22Rv1 (cell line): ENCODE data around the gene DSCAML1.

ENCODE experiments used
- CTCF ChIP-seq: fragments of 450-650 bp; IDR thresholded peaks from 2 replicates; pipeline ENCODE4 v1.5.1; 2017; ENCODE audit warnings: mild to moderate bottlenecking
- ZFX ChIP-seq: fragments of 450-650 bp; IDR thresholded peaks from 2 replicates; pipeline ENCODE4 v1.6.1; 2017; ENCODE audit warnings: antibody characterized with exemption, borderline replicate concordance

- TF ChIP-seq CTCF (no peak), ZFX (no peak)
Observed at GRCh38 chr11:117754030-117754429, 43.0 kb downstream of the DSCAML1 start.
